ENCODE data around the gene ACOT13.
"Not testable (repeated sequence)": the region's sequence is repeated elsewhere in the genome, so short reads cannot be mapped to it uniquely, and the experiment has no call there.

ACOT13 gene

DNA sequence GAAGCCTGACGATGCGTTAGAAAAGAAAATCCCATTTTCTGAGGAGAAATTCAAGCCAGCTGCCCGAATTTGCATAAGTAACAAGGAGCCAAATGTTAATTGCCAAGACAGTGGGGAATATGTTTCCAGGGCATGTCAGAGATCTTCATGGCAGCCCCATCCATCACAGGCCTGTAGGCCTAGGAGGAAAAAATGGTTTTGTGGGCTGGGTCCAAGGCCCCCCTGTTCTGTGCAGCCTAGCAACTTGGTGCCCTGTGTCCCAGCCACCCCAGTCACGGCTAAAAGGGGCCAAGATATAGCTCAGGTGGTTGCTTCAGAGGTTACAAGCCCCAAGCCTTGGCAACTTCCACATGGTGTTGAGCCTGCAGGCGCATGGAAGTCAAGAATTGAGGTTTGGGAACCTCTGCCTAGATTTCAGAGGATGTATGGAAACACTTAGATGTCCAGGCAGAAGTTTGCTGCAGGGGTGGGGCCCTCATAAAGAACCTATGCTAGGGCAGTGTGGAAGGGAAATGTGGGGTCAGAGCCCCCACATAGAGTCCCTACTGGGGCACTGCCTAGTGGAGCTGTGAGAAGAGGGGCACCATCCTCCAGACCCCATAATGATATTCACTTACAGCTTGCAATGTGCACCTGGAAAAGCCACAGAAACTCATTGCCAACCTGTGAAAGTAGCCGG, 64.7 kb downstream of the ACOT13 start:
- not testable (repeated sequence) for DNase-seq

GRCh38 chr6:24734166-24734565, 67.3 kb downstream of the ACOT13 start:
- no peak for DNase-seq

- DNase-seq: not testable (repeated sequence)
These were observed 67.8 kb downstream of the ACOT13 start for GRCh38 chr6:24734710-24735109.

DNA sequence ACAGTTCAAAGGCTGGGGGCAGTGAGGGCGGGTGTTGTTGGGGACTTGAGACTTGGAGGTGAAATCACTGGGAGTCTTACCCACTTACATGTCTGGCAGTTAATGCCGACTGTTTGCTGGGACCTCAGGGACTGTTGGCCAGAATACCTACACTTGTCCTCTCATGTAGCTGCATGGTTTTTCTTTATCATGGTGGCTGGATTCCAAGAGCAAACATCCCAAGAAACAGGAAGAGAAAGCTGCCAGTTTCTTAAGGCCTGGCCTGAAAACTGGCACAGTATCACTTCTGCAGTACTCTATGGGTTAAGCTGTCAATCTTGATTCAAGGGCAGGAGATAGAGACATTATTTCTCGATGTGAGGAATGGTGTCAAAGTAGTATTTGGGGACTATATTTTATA, 71.9 kb downstream of the ACOT13 start:
- no peak for DNase-seq

GRCh38 chr6:24740861-24741260, 74.0 kb downstream of the ACOT13 start:
- no peak for DNase-seq

- DNase-seq: no peak
These were observed 75.4 kb downstream of the ACOT13 start for GRCh38 chr6:24742216-24742738.

- DNase-seq: no peak
These were observed 76.5 kb downstream of the ACOT13 start for GRCh38 chr6:24743265-24743943.

DNA sequence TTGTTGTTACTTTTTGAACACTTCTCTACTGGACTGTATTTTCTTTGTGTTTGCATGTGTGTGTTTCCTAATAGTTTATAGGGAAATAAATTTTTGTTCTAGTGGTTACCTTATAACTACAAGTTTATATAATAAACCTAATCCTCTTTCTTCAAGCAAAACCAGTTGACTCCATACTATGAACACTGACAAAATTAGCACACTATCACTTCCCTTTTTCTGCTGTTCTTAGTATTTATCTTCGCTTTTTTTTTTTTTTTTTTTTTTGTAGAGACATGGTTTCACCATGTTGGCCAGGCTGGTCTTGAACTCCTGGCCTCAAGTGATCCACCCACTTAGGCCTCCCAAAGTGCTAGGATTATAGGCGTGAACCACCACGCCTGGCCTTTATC, 77.1 kb downstream of the ACOT13 start:
- no peak for DNase-seq

DNA sequence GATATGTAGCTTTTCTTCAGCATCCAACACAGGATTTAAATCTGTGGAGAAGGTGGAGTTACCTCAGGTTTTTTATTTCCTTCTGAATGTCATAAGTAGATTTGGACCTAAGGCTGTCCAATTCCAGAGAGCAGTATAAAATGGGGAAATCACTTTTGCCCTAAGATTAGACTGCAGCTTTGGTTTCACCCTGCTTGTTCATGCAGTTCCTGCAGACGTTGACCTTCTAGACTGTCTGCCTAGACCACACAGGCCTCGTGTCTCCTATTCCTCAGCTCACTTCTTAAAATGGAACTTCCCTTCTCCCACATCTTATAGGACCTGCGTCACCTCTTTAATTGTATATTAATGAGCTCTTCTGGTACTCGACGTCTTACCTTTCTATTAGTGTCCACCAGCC, 78.0 kb downstream of the ACOT13 start:
- no peak for DNase-seq

- no peak for DNase-seq
These were observed 82.4 kb downstream of the ACOT13 start for GRCh38 chr6:24749297-24749696.

DNA sequence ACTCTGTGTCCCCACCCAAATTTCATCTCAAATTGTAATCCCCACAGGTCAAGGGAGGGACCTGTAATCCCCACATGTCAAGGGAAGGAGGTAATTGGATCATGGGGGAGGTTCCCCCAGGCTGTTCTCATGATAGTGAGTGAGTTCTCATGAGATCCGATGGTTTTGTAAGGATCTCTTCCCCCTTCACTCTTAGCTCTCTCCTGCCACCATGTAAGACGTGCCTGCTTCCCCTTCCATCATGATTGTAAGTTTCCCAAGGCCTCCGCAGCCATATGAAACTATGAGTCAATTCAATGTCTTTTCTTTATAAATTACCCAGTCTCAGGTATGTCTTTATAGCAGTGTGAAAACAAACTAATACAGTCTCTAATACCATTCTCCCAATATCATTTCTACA, 84.0 kb downstream of the ACOT13 start:
- DNase-seq: not testable (repeated sequence)

DNA sequence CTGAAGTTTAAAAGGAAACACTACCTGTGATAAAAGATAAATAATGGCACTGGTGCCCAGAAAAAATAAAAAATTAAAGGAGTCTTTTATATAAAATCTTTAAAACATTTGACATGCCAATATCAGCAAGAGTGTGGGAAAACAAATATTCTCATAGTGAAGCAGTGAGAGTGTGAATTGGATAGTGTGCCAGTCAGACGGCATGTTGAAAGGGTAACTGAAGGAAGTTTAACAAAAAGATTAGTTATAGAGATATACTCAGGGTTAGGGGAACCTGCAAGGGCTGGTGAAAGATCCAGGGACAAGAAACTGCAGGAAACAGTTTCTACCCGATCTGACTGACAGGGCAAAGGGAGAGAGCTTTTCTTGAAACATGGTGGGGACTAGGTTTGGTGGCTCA, 85.6 kb downstream of the ACOT13 start:
- DNase-seq: no peak

- DNase-seq: no peak
These were observed 86.1 kb downstream of the ACOT13 start for GRCh38 chr6:24752917-24753492.

DNA sequence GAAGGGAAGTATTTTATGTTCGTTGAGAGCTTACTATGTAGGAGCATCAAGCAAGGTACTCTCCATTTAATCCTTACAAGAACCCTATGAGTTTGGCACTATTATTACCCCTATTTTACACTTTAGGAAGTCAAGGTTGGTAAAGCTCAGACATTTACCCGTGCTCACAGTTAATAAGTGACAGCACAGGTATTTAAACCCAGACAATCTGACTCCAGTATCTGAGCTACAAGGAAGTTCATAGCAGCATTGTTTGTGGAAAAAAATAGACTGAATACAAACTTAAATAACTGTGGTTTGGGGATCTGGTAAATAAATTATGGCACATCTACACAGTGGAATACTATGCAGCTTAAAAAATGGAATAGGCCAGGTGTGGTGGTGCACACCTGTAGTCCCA, 86.7 kb downstream of the ACOT13 start:
- no peak for DNase-seq

DNA sequence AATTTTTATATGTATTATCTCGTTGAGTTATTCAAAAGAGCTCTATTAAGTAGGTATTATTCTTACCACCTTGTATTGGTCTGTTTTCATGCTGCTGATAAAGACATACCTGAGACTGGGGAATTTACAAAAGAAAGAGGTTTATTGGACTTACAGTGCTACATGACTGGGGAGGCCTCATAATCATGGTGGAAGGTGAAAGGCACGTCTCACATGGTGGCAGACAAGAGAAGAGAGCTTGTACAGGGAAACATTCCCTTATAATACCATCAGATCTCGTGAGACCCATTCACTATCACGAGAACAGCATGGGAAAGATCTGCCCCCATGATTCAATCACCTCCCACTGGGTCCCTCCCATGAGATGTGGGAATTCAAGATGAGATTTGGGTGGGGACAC, 87.5 kb downstream of the ACOT13 start:
- not testable (repeated sequence) for DNase-seq

Data from effector CD4-positive, alpha-beta T cell (primary cell).